HEK293 (cell line): ENCODE results near the gene ADGRB3.

Experiments
- CTCF ChIA-PET: fragments of 350-600 bp; formaldehyde crosslinking; extraction: SDS; loops from one replicate; lab custom pipeline; 2021; ENCODE audit warnings: antibody characterized with exemption; lab: Yijun Ruan, JAX
- POLR2A ChIA-PET: fragments of 300-600 bp; formaldehyde crosslinking; extraction: SDS; loops from one replicate; lab custom pipeline; 2020; ENCODE audit warnings: antibody characterized with exemption, inconsistent platforms; lab: Yijun Ruan, JAX
- H3K27ac ChIP-seq: fragments of 200-500 bp; sonication (Bioruptor generic); 2 replicates; pipeline ENCODE4 v1.5.1; 2014; ENCODE audit warnings: low read depth, low read length, control low read depth, inconsistent platforms; ENCODE audit errors: extremely low read depth
- H3K36me3 ChIP-seq, 2 experiments: fragments of 200-500 bp in 1 of 2; sonication (Bioruptor generic) in 1 of 2; 1 replicate in 1 of 2; 2 replicates in 1 of 2; pipeline ENCODE4 v1.5.1; 2014 to 2017; ENCODE audit warnings: inconsistent platforms in 2 of 2, low read length in 2 of 2; ENCODE audit not compliant: control insufficient read depth in 2 of 2, insufficient read depth in 1 of 2
- H3K4me1 ChIP-seq: fragments of 200-500 bp; sonication (Bioruptor generic); 2 replicates; pipeline ENCODE4 v1.5.1; 2014; ENCODE audit warnings: mild to moderate bottlenecking, low read length, inconsistent platforms; ENCODE audit not compliant: control insufficient read depth, insufficient read depth
- H3K4me3 ChIP-seq: 2 replicates; pipeline ENCODE4 v1.5.1; 2011; ENCODE audit warnings: low read depth, mild to moderate bottlenecking, control low read depth, low read length, moderate library complexity
- H3K9me3 ChIP-seq: fragments of 200-500 bp; sonication (Bioruptor generic); 2 replicates; pipeline ENCODE4 v1.5.1; 2014; ENCODE audit warnings: low read depth, low read length, inconsistent platforms; ENCODE audit not compliant: control insufficient read depth, insufficient read depth
- GLI4 ChIP-seq: fragments of 450-650 bp; formaldehyde crosslinking; IDR thresholded peaks from 2 replicates; pipeline ENCODE4 v1.5.1; 2016; ENCODE audit warnings: missing biosample characterization, missing genetic modification characterization
- KLF9 ChIP-seq: fragments of 450-650 bp; formaldehyde crosslinking; IDR thresholded peaks from 2 replicates; pipeline ENCODE4 v1.5.1; 2016; ENCODE audit warnings: missing biosample characterization, missing genetic modification characterization, low read depth
- PBX3 ChIP-seq: sonication (generic); formaldehyde crosslinking; IDR thresholded peaks from 2 replicates; pipeline ENCODE4 v1.8.1; 2022; ENCODE audit warnings: mild to moderate bottlenecking, moderate library complexity, missing genetic modification reagents
- PRDM1 ChIP-seq: fragments of 450-650 bp; formaldehyde crosslinking; IDR thresholded peaks from 2 replicates; pipeline ENCODE4; 2016; ENCODE audit warnings: missing biosample characterization, missing genetic modification characterization
- ZBTB26 ChIP-seq: fragments of 450-650 bp; formaldehyde crosslinking; optimal IDR thresholded peaks from 2 replicates; pipeline ENCODE3; 2016; ENCODE audit warnings: missing biosample characterization, mild to moderate bottlenecking, missing genetic modification characterization
- ZBTB8A ChIP-seq: fragments of 450-650 bp; formaldehyde crosslinking; IDR thresholded peaks from 2 replicates; pipeline ENCODE4 v1.5.1; 2016; ENCODE audit warnings: missing biosample characterization, missing genetic modification characterization
- ZNF292 ChIP-seq: fragments of 450-650 bp; formaldehyde crosslinking; IDR thresholded peaks from 2 replicates; pipeline ENCODE4 v1.5.1; 2016; ENCODE audit warnings: low read depth, missing biosample characterization, missing genetic modification characterization, borderline replicate concordance
- ZNF324 ChIP-seq: fragments of 450-650 bp; formaldehyde crosslinking; IDR thresholded peaks from 2 replicates; pipeline ENCODE4 v1.5.1; 2016; ENCODE audit warnings: missing biosample characterization, missing genetic modification characterization
- ZNF48 ChIP-seq: fragments of 450-650 bp; formaldehyde crosslinking; IDR thresholded peaks from 2 replicates; pipeline ENCODE4 v1.5.1; 2016; ENCODE audit warnings: missing biosample characterization, missing genetic modification characterization
- ZNF510 ChIP-seq: fragments of 450-650 bp; formaldehyde crosslinking; IDR thresholded peaks from 2 replicates; pipeline ENCODE4 v1.5.1; 2018; ENCODE audit warnings: mild to moderate bottlenecking, missing genetic modification characterization, missing biosample characterization; ENCODE audit not compliant: insufficient replicate concordance
- ZNF518A ChIP-seq: fragments of 450-650 bp; formaldehyde crosslinking; conservative IDR thresholded peaks from 2 replicates; pipeline ENCODE4 v1.5.1; 2016; ENCODE audit warnings: low read depth, missing biosample characterization, missing genetic modification characterization
- ZNF548 ChIP-seq: fragments of 450-650 bp; formaldehyde crosslinking; IDR thresholded peaks from 2 replicates; pipeline ENCODE4 v1.5.1; 2016; ENCODE audit warnings: missing biosample characterization, missing genetic modification characterization
- ZNF747 ChIP-seq: fragments of 450-650 bp; formaldehyde crosslinking; IDR thresholded peaks from 2 replicates; pipeline ENCODE4 v1.5.1; 2016; ENCODE audit warnings: missing biosample characterization, missing genetic modification characterization
- ZNF785 ChIP-seq: fragments of 450-650 bp; formaldehyde crosslinking; IDR thresholded peaks from 2 replicates; pipeline ENCODE4 v1.5.1; 2016; ENCODE audit warnings: missing biosample characterization, missing genetic modification characterization
- ZNF843 ChIP-seq: fragments of 450-650 bp; formaldehyde crosslinking; IDR thresholded peaks from 2 replicates; pipeline ENCODE4 v1.5.1; 2016; ENCODE audit warnings: missing biosample characterization, missing genetic modification characterization
- TF ChIP-seq, protein P1 (sequence below): fragments of 450-650 bp; formaldehyde crosslinking; IDR thresholded peaks from 2 replicates; pipeline ENCODE4 v1.5.1; 2017; ENCODE audit warnings: missing biosample characterization, missing genetic modification characterization
- TF ChIP-seq, protein P2 (sequence below): fragments of 450-650 bp; formaldehyde crosslinking; conservative IDR thresholded peaks from 2 replicates; pipeline ENCODE4 v1.5.1; 2016; ENCODE audit warnings: low read depth, missing biosample characterization, missing genetic modification characterization
- TF ChIP-seq, protein P3 (sequence below): fragments of 450-650 bp; formaldehyde crosslinking; IDR thresholded peaks from 2 replicates; pipeline ENCODE4 v1.5.1; 2016; ENCODE audit warnings: missing biosample characterization, missing genetic modification characterization

The ADGRB3 gene

DNA sequence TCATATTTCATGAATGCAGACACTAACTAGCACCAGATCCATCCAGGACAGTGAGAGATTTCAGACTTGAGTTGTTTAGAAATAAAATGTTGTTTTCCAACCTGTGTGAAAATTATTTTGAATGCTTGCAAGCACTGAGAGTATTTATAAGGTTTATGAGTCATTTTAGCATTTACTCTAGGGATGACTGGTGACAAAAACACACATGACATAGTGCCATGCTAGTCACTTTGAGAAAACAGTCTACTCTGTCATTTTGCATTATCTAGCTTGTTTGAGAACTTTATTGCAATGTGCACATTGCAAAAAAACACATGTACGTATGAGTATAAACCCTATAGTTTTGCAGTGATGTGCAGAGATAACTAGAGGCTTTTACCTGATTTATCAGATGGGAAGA is 705.1 kb downstream of the ADGRB3 start:
- H3K4me1 ChIP-seq: no peaks in the 10 kb centered on the region
- H3K9me3 ChIP-seq: no peaks in the 10 kb centered on the region
- H3K4me3 ChIP-seq: no peak overlapping the region
- TF ChIP-seq ZNF785 (tag by site-specific recombination) (no peak), GLI4 (tag by site-specific recombination) (no peak), PBX3 (CRISPR knock-in tag) (no peak), ZNF48 (tag by site-specific recombination) (no peak), ZNF843 (tag by site-specific recombination) (no peak), PRDM1 (tag by site-specific recombination) (no peak)
- TF ChIP-seq, protein P1, sequence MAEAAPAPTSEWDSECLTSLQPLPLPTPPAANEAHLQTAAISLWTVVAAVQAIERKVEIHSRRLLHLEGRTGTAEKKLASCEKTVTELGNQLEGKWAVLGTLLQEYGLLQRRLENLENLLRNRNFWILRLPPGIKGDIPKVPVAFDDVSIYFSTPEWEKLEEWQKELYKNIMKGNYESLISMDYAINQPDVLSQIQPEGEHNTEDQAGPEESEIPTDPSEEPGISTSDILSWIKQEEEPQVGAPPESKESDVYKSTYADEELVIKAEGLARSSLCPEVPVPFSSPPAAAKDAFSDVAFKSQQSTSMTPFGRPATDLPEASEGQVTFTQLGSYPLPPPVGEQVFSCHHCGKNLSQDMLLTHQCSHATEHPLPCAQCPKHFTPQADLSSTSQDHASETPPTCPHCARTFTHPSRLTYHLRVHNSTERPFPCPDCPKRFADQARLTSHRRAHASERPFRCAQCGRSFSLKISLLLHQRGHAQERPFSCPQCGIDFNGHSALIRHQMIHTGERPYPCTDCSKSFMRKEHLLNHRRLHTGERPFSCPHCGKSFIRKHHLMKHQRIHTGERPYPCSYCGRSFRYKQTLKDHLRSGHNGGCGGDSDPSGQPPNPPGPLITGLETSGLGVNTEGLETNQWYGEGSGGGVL (tag by site-specific recombination): no peak
- TF ChIP-seq, all 188 proteins: peak for 0
- Histone ChIP-seq H3K36me3 (no peaks in the 10 kb centered on the region), H3K27ac (no peak overlapping the region)
- CTCF ChIA-PET: no interaction called here
- POLR2A ChIA-PET: no interaction called here

DNA sequence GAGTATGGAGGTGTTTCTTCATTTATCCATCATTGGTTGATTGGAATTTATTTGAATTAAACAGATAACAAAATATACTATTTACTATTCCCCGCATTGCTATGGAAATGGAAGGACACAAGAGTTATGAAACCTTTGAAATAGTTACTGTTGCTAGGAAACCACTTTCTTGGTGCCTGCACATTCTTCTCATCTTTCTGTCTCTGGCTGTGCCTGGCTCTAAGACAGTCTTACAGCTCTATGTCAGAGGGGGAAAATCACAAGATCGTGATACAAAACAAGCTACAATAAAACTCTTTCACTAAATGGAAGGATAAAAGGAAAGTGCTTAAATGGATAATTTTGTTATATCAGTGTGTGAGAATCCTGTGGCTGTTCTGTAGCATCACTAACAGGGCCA is 708.8 kb downstream of the ADGRB3 start:
- Histone ChIP-seq H3K4me1 (no peaks in the 10 kb centered on the region), H3K27ac (no peak overlapping the region), H3K36me3 (no peaks in the 10 kb centered on the region), H3K4me3 (no peak overlapping the region), H3K9me3 (no peaks in the 10 kb centered on the region)
- TF ChIP-seq, protein P2, sequence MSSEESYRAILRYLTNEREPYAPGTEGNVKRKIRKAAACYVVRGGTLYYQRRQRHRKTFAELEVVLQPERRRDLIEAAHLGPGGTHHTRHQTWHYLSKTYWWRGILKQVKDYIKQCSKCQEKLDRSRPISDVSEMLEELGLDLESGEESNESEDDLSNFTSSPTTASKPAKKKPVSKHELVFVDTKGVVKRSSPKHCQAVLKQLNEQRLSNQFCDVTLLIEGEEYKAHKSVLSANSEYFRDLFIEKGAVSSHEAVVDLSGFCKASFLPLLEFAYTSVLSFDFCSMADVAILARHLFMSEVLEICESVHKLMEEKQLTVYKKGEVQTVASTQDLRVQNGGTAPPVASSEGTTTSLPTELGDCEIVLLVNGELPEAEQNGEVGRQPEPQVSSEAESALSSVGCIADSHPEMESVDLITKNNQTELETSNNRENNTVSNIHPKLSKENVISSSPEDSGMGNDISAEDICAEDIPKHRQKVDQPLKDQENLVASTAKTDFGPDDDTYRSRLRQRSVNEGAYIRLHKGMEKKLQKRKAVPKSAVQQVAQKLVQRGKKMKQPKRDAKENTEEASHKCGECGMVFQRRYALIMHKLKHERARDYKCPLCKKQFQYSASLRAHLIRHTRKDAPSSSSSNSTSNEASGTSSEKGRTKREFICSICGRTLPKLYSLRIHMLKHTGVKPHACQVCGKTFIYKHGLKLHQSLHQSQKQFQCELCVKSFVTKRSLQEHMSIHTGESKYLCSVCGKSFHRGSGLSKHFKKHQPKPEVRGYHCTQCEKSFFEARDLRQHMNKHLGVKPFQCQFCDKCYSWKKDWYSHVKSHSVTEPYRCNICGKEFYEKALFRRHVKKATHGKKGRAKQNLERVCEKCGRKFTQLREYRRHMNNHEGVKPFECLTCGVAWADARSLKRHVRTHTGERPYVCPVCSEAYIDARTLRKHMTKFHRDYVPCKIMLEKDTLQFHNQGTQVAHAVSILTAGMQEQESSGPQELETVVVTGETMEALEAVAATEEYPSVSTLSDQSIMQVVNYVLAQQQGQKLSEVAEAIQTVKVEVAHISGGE: no peak
- TF ChIP-seq ZNF747 (tag by site-specific recombination) (no peak), ZNF510 (no peak), ZBTB8A (tag by site-specific recombination) (no peak), KLF9 (tag by site-specific recombination) (no peak)
- TF ChIP-seq, protein P3, sequence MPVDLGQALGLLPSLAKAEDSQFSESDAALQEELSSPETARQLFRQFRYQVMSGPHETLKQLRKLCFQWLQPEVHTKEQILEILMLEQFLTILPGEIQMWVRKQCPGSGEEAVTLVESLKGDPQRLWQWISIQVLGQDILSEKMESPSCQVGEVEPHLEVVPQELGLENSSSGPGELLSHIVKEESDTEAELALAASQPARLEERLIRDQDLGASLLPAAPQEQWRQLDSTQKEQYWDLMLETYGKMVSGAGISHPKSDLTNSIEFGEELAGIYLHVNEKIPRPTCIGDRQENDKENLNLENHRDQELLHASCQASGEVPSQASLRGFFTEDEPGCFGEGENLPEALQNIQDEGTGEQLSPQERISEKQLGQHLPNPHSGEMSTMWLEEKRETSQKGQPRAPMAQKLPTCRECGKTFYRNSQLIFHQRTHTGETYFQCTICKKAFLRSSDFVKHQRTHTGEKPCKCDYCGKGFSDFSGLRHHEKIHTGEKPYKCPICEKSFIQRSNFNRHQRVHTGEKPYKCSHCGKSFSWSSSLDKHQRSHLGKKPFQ: no peak
- ChIA-PET CTCF (no interaction called here), POLR2A (no interaction called here)

- Histone ChIP-seq H3K9me3 (no peaks in the 10 kb centered on the region), H3K4me3 (no peak overlapping the region), H3K27ac (no peak overlapping the region), H3K4me1 (no peaks in the 10 kb centered on the region), H3K36me3 (no peaks in the 10 kb centered on the region)
- ChIA-PET CTCF (no interaction called here), POLR2A (no interaction called here)
- no peak for TF ChIP-seq ZNF548 (tag by site-specific recombination)
- TF ChIP-seq ZBTB26: no peak
- no peak for TF ChIP-seq ZNF324 (tag by site-specific recombination)
- TF ChIP-seq ZNF292 (tag by site-specific recombination): no peak
- TF ChIP-seq ZNF518A (tag by site-specific recombination): no peak
Observed at GRCh38 chr6:69349771-69350170, 714.7 kb downstream of the ADGRB3 start.
